ENCODE data around the gene GTPBP3.

DNA sequence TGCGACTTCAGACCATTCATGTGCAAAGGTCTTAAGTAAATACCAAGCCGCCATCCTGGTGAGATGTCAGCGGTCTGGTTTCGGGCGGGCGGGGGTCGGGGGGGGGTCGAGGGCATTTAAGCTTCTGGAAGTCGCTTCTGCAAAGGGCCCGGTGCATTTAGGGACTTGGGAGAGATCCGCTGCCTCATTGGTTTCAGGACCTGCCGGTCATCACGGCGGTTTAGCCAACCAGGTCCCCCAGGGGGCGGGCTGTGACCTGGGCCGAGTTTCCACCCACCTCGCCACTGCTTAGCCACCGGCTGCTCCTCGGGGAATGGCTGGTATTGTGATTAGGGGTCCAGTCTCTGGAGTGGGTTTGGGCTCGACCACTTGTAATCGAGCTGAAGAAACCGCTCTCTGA lies 47.9 kb upstream of the GTPBP3 start:
- TF ChIP-seq POLR2A (IDR thresholded peaks at IDR 0.05) (no peak), POLR2AphosphoS5 (IDR thresholded peaks at IDR 0.05; ENCODE audit: insufficient read depth in 1 of 2, low read depth in 1 of 2) (no peak)
- TF ChIP-seq, protein P1, sequence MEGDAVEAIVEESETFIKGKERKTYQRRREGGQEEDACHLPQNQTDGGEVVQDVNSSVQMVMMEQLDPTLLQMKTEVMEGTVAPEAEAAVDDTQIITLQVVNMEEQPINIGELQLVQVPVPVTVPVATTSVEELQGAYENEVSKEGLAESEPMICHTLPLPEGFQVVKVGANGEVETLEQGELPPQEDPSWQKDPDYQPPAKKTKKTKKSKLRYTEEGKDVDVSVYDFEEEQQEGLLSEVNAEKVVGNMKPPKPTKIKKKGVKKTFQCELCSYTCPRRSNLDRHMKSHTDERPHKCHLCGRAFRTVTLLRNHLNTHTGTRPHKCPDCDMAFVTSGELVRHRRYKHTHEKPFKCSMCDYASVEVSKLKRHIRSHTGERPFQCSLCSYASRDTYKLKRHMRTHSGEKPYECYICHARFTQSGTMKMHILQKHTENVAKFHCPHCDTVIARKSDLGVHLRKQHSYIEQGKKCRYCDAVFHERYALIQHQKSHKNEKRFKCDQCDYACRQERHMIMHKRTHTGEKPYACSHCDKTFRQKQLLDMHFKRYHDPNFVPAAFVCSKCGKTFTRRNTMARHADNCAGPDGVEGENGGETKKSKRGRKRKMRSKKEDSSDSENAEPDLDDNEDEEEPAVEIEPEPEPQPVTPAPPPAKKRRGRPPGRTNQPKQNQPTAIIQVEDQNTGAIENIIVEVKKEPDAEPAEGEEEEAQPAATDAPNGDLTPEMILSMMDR (IDR thresholded peaks at IDR 0.05) = no peak
